K562 (cell line): ENCODE measurements around the gene ZRANB3.

Experiments
- ARID2 ChIP-seq: fragments of 450-650 bp; IDR thresholded peaks from 2 replicates; pipeline ENCODE4 v1.6.1; 2017; ENCODE audit warnings: antibody characterized with exemption, mild to moderate bottlenecking
- BRD4 ChIP-seq: fragments of 200-600 bp; sonication (generic); IDR thresholded peaks from 2 replicates; pipeline ENCODE4 v1.6.1; 2017; ENCODE audit warnings: inconsistent platforms
- CBFA2T3 ChIP-seq: fragments of 450-650 bp; IDR thresholded peaks from 2 replicates; pipeline ENCODE4 v1.6.1; 2017
- FOSL1 ChIP-seq: fragments of 200-800 bp; sonication (Bioruptor generic); conservative IDR thresholded peaks from 2 replicates; pipeline ENCODE4 v1.6.1; 2016; ENCODE audit warnings: missing genetic modification characterization, missing compliant biosample characterization
- GABPB1 ChIP-seq: sonication (generic); formaldehyde crosslinking; IDR thresholded peaks from 2 replicates; pipeline ENCODE4 v1.8.0; 2022; ENCODE audit warnings: mild to moderate bottlenecking, missing genetic modification reagents
- MTF1 ChIP-seq: fragments of 250-450 bp; sonication (Bioruptor Pico); IDR thresholded peaks from 2 replicates; pipeline ENCODE4 v1.9.0; 2021; ENCODE audit warnings: moderate library complexity, mild to moderate bottlenecking, inconsistent platforms, borderline replicate concordance
- RFX5 ChIP-seq: IDR thresholded peaks from 2 replicates; pipeline ENCODE4 v1.6.1; 2011; ENCODE audit warnings: low read depth, mild to moderate bottlenecking, improper control_type of control experiment, low read length
- SMARCC2 ChIP-seq: fragments of 450-650 bp; IDR thresholded peaks from 2 replicates; pipeline ENCODE4 v1.6.1; 2017; ENCODE audit warnings: antibody characterized with exemption, moderate library complexity, mild to moderate bottlenecking, low read depth
- ZNF143 ChIP-seq: sonication (generic); formaldehyde crosslinking; IDR thresholded peaks from 2 replicates; pipeline ENCODE4 v1.9.0; 2022; ENCODE audit warnings: mild to moderate bottlenecking, missing genetic modification reagents
- TF ChIP-seq, protein P1 (sequence below), 3 experiments: IDR thresholded peaks in 2 of 3; conservative IDR thresholded peaks in 1 of 3; 2 replicates each; pipeline ENCODE4 v1.5.1; 2011 to 2012; ENCODE audit warnings: low read length in 3 of 3, mild to moderate bottlenecking in 3 of 3, control low read depth in 2 of 3, improper control_type of control experiment in 1 of 3, inconsistent platforms in 1 of 3, low read depth in 1 of 3, mixed read lengths in 1 of 3, moderate library complexity in 1 of 3; ENCODE audit not compliant: insufficient read depth in 2 of 3
- TF ChIP-seq, protein P2 (sequence below): fragments of 200-800 bp; sonication (Bioruptor generic); IDR thresholded peaks from 2 replicates; pipeline ENCODE4 v1.6.1; 2017; ENCODE audit warnings: missing genetic modification characterization, missing compliant biosample characterization
- TF ChIP-seq, protein P3 (sequence below): sonication (generic); formaldehyde crosslinking; IDR thresholded peaks from 2 replicates; pipeline ENCODE4 v1.8.1; 2023; ENCODE audit warnings: mild to moderate bottlenecking, missing genetic modification reagents
- TF ChIP-seq, protein P4 (sequence below): fragments of 450-650 bp; IDR thresholded peaks from 2 replicates; pipeline ENCODE4 v1.6.1; 2016; ENCODE audit warnings: antibody characterized with exemption

DNA sequence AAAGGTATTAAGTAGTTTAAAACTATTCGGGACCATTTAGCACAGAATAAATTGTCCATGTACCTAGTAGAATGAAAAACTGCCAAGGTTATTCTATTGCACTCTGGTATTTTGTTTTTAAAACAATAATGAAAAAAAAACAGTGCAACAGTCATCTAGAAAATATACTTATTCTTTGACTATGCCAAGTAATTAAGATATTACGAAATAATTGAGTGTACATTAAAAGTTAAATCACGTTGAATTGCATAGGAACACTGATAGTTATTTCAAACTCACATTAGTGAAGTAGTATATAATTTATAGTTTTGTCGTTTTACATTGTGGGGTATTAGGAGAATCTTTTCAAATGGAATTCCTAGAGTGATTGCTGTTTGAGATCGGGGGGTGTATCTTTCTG, 20.3 kb upstream of the ZRANB3 start:
- TF ChIP-seq BRD4 (no peak), RFX5 (no peak), GABPB1 (CRISPR knock-in tag) (no peak), SMARCC2 (no peak), ZNF143 (CRISPR knock-in tag) (no peak), MTF1 (CRISPR knock-in tag) (no peak), ARID2 (no peak), FOSL1 (tag) (no peak), CBFA2T3 (no peak)
- TF ChIP-seq, protein P1, sequence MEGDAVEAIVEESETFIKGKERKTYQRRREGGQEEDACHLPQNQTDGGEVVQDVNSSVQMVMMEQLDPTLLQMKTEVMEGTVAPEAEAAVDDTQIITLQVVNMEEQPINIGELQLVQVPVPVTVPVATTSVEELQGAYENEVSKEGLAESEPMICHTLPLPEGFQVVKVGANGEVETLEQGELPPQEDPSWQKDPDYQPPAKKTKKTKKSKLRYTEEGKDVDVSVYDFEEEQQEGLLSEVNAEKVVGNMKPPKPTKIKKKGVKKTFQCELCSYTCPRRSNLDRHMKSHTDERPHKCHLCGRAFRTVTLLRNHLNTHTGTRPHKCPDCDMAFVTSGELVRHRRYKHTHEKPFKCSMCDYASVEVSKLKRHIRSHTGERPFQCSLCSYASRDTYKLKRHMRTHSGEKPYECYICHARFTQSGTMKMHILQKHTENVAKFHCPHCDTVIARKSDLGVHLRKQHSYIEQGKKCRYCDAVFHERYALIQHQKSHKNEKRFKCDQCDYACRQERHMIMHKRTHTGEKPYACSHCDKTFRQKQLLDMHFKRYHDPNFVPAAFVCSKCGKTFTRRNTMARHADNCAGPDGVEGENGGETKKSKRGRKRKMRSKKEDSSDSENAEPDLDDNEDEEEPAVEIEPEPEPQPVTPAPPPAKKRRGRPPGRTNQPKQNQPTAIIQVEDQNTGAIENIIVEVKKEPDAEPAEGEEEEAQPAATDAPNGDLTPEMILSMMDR (IDR thresholded peaks at IDR 0.05 in 2 of 3, conservative IDR thresholded peaks at IDR 0.05 in 1 of 3; ENCODE audit: insufficient read depth in 2 of 3, low read depth in 1 of 3, low read length in 3 of 3): no peak
- TF ChIP-seq, protein P2, sequence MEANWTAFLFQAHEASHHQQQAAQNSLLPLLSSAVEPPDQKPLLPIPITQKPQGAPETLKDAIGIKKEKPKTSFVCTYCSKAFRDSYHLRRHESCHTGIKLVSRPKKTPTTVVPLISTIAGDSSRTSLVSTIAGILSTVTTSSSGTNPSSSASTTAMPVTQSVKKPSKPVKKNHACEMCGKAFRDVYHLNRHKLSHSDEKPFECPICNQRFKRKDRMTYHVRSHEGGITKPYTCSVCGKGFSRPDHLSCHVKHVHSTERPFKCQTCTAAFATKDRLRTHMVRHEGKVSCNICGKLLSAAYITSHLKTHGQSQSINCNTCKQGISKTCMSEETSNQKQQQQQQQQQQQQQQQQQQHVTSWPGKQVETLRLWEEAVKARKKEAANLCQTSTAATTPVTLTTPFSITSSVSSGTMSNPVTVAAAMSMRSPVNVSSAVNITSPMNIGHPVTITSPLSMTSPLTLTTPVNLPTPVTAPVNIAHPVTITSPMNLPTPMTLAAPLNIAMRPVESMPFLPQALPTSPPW (CRISPR knock-in tag): no peak
- TF ChIP-seq, protein P3, sequence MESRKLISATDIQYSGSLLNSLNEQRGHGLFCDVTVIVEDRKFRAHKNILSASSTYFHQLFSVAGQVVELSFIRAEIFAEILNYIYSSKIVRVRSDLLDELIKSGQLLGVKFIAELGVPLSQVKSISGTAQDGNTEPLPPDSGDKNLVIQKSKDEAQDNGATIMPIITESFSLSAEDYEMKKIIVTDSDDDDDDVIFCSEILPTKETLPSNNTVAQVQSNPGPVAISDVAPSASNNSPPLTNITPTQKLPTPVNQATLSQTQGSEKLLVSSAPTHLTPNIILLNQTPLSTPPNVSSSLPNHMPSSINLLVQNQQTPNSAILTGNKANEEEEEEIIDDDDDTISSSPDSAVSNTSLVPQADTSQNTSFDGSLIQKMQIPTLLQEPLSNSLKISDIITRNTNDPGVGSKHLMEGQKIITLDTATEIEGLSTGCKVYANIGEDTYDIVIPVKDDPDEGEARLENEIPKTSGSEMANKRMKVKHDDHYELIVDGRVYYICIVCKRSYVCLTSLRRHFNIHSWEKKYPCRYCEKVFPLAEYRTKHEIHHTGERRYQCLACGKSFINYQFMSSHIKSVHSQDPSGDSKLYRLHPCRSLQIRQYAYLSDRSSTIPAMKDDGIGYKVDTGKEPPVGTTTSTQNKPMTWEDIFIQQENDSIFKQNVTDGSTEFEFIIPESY (CRISPR knock-in tag): no peak
- TF ChIP-seq, protein P4, sequence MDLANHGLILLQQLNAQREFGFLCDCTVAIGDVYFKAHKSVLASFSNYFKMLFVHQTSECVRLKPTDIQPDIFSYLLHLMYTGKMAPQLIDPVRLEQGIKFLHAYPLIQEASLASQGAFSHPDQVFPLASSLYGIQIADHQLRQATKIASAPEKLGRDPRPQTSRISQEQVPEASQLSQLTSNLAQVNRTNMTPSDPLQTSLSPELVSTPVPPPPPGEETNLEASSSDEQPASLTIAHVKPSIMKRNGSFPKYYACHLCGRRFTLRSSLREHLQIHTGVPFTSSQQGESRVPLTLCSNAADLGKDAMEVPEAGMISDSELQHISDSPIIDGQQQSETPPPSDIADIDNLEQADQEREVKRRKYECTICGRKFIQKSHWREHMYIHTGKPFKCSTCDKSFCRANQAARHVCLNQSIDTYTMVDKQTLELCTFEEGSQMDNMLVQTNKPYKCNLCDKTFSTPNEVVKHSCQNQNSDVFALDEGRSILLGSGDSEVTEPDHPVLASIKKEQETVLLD: no peak
